Mesenteric fat pad (tissue), 1 donor: ENCODE data around the gene EMSY. TPM values are rescaled to one million over a fixed set of nuclear protein-coding genes. Genes with fewer than 3 reads are reported as not detected.
"Not testable (repeated sequence)": the region's sequence is repeated elsewhere in the genome, so short reads cannot be mapped to it uniquely, and the experiment has no call there.

Experiments
- DNase-seq: peaks from one replicate; pipeline ENCODE4 v3.0.0-alpha.2; 2020; ENCODE audit warnings: low spot score
- long read RNA-seq: library from polyadenylated mRNA; unstranded; transcript quantifications from one replicate; pipeline ENCODE4 v2.0.0, GENCODE V29; 2020
- total RNA-seq: library from RNA; stranded (reverse); fragmentation: NEBNext Ultra II Directional; extraction: Animal tissue kit (Norgen Biotek cat#: 25700); gene quantifications from one replicate; pipeline ENCODE4 v1.2.1, GENCODE V29; 2021
- donor health status: DM: yes; HTN: yes; CAD: no.

EMSY gene, protein sequence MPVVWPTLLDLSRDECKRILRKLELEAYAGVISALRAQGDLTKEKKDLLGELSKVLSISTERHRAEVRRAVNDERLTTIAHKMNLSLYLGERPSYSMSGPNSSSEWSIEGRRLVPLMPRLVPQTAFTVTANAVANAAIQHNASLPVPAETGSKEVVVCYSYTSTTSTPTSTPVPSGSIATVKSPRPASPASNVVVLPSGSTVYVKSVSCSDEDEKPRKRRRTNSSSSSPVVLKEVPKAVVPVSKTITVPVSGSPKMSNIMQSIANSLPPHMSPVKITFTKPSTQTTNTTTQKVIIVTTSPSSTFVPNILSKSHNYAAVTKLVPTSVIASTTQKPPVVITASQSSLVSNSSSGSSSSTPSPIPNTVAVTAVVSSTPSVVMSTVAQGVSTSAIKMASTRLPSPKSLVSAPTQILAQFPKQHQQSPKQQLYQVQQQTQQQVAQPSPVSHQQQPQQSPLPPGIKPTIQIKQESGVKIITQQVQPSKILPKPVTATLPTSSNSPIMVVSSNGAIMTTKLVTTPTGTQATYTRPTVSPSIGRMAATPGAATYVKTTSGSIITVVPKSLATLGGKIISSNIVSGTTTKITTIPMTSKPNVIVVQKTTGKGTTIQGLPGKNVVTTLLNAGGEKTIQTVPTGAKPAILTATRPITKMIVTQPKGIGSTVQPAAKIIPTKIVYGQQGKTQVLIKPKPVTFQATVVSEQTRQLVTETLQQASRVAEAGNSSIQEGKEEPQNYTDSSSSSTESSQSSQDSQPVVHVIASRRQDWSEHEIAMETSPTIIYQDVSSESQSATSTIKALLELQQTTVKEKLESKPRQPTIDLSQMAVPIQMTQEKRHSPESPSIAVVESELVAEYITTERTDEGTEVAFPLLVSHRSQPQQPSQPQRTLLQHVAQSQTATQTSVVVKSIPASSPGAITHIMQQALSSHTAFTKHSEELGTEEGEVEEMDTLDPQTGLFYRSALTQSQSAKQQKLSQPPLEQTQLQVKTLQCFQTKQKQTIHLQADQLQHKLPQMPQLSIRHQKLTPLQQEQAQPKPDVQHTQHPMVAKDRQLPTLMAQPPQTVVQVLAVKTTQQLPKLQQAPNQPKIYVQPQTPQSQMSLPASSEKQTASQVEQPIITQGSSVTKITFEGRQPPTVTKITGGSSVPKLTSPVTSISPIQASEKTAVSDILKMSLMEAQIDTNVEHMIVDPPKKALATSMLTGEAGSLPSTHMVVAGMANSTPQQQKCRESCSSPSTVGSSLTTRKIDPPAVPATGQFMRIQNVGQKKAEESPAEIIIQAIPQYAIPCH (N-terminal part only)
- total RNA-seq = 15.4 TPM
- long read RNA-seq, partial matches to known transcripts = 6 of 9 reads
- long read RNA-seq, other reads (novel, unspliced or antisense) = 3 of 9 reads

DNA sequence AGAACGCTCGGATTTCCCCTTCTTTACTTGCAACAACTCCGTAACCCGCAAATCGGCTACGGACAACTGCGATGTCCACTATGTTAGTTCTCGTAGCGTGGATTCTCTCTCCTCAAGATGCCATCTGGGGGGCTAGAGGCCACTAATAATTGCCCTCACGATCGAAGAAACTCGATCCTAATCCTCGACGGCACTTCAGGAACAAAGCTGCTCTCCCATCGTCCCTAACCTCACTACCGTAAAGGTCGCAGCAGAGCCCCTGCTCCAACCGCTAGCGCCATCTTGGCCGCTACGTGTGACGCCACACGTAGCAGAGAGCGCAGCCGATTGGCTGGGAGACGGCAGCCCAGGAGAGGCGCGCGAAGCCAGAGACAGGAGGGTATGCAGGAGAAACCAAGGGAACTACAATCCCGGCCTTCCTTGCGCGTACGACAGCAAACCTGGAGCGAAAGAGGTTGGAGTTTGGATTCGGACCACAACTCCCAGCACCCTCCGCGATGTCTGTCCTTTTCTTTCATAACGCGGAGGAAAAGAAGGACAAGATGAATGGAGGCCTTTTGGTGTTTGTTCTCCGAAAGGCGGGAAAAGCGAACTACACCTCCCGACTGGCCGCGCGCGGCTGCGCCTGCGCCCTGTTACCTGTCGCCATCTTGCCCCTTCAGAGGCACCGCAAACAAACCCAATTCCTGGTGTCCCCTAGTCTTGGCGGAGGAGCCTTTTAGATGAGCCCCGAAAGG lies at the start of gene EMSY:
TSS of gene EMSY (plus strand) at position 635 of the 737 bp plus-strand sequence. CDS start 1,921 bp downstream, outside the sequence.
- peak; percentile 97 for DNase-seq

GRCh38 chr11:76395296-76395695 lies 49.5 kb upstream of the EMSY start:
- DNase-seq = no peak

DNA sequence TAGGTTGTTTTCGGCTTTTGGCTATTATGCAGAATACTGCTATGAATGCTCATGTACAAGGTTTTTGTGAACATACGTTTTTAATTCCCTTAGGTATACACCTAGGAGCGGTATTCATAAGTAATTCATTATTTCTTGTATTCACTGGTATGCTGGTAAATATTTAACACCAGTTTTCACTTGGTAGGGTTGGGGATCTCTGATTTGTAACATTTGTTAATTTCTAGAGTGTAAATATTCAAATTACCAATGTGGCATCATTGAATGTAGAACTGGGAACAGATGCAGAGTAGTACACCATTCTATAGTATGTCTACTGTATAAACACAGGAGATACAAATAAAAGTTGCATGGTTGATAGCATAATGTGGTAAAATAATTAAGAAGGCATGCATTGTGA lies 47.4 kb upstream of the EMSY start:
- no peak for DNase-seq

DNA sequence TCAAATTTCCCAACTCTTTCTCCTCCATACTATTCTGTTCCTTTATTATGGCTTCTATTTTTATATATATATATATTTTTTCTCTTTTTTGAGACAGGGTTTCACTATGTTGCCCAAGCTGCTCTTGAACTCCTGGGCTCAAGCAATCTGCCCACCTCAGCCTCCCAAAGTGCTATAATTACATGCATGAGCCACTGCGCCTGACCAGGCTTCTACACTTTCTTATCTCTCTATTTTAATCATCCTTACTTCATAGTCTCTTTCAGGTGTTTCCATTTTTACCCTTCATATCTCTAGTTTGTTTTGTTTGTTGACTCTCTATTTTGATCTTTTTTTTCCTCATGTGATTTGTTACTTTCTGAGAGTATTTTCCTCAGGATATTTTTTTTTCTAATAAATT lies 43.9 kb upstream of the EMSY start:
- DNase-seq = no peak

DNA sequence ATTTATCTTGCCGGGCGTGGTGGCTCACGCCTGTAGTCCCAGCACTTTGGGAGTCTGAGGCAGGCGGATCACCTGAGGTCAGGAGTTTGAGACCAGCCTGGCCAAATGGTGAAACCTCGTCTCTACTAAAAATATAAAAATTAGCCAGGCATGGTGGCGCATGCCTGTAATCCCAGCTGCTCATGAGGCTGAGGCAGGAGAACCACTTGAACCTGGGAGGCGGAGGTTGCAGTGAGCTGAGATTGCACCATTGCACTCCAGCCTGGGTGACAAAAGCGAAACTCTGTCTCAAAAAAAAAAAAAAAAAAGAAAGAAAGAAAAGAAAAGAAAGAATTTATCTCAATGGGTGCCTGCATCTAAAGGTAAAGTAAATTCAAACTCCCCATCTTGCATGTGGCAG lies 43.3 kb upstream of the EMSY start:
- not testable (repeated sequence) for DNase-seq

- no peak for DNase-seq
These were observed 38.5 kb upstream of the EMSY start for GRCh38 chr11:76406359-76406758.

- no peak for DNase-seq
These were observed 36.5 kb upstream of the EMSY start for GRCh38 chr11:76408171-76408965.

- no peak for DNase-seq
These were observed 33.9 kb upstream of the EMSY start for GRCh38 chr11:76410851-76411357.

DNA sequence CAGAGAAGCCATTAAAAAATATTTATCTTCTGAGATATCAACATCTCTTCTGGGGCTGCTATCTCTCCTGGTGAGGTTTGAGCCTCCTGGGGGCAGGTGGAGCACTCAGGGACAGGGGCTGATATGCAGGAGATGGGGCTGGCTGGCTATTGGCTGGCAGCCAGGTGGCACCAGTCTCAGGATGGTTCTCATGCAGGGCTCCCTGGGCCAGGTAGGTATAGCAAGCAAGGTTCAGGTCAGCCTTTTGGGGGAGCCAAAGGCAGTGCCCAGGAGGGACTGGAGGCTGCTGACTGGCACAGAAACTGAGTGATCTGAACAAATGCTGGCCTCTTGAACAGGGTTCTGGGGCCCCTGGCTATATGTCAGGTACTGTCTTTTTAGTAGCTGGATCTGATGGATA lies 29.7 kb upstream of the EMSY start:
- DNase-seq = no peak

DNA sequence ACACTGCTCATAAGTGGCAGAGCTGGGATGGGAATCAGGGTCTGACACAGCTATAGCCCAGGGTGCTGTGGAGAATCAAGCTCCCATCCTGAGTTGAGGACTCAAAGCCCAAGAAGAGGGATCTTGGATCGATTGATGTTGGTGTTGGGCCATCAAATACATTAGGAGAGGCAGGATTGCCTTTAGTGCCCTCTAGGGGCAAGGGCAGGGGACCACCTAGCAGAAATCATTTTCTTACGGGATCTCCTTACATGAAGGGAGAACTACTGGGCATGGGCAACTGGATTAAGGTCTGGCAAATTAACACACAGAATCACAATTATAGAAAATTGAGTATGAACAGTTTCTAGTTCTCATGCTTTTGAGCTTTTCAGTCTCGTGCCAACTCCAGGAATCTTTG lies 24.9 kb upstream of the EMSY start:
- no peak for DNase-seq

GRCh38 chr11:76424379-76424778 lies 20.4 kb upstream of the EMSY start:
- no peak for DNase-seq

- DNase-seq = no peak
These were observed 19.9 kb upstream of the EMSY start for GRCh38 chr11:76424891-76425290.

GRCh38 chr11:76426660-76427059 lies 18.2 kb upstream of the EMSY start:
- DNase-seq = no peak

- DNase-seq = no peak
These were observed 8.8 kb upstream of the EMSY start for GRCh38 chr11:76436020-76436419.

- DNase-seq = no peak
These were observed 1.4 kb upstream of the EMSY start for GRCh38 chr11:76443268-76443980.

- no peak for DNase-seq
These were observed 794 bp upstream of the EMSY start for GRCh38 chr11:76444065-76444383.

GRCh38 chr11:76445121-76446084 lies 585 bp downstream of the EMSY start:
- peak; percentile 94 for DNase-seq

DNA sequence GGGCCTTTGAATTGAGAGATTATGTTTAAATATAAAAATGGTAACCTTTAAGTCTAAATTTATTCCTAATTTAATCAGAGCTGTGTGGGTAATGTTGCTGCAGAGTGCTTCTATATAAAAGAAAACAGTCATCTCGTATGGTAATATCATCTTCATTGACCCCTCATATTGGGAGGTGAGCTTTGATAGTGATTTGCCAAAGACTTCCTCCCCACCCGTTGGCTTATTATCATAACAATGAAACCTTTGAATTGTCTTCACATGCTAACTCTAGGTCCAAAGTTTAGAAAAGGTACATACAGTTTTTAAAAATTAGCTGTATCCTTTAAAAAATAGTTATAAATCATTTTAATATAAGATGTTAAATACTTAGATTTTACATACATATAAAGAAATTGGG lies 3.7 kb downstream of the EMSY start:
- DNase-seq = no peak
